RWPE1 (cell line): ENCODE data around the gene NTM.

ENCODE experiments used
- CTCF ChIA-PET: fragments of 350-600 bp; sonication (Branson Sonifier 250); formaldehyde crosslinking; extraction: SDS; loops from one replicate; lab custom pipeline; 2021; lab: Yijun Ruan, JAX
- POLR2A ChIA-PET: fragments of 400-600 bp; formaldehyde crosslinking; extraction: SDS; loops from one replicate; lab custom pipeline; 2020; ENCODE audit warnings: antibody characterized with exemption; ENCODE audit not compliant: low non-redundant PET; lab: Yijun Ruan, JAX
- DNase-seq: peaks from one replicate; pipeline ENCODE4 v3.0.0; 2012; ENCODE audit warnings: low spot score
- H3K27ac ChIP-seq: fragments of 450-650 bp; 2 replicates; pipeline ENCODE4 v1.5.1; 2017
- TF ChIP-seq, protein P1 (sequence below): fragments of 450-650 bp; conservative IDR thresholded peaks from 2 replicates; pipeline ENCODE4 v1.5.1; 2017; ENCODE audit warnings: low read depth, mild to moderate bottlenecking

NTM gene

GRCh38 chr11:131925829-131926228 lies 555.4 kb downstream of the NTM start:
- TF ChIP-seq, protein P1, sequence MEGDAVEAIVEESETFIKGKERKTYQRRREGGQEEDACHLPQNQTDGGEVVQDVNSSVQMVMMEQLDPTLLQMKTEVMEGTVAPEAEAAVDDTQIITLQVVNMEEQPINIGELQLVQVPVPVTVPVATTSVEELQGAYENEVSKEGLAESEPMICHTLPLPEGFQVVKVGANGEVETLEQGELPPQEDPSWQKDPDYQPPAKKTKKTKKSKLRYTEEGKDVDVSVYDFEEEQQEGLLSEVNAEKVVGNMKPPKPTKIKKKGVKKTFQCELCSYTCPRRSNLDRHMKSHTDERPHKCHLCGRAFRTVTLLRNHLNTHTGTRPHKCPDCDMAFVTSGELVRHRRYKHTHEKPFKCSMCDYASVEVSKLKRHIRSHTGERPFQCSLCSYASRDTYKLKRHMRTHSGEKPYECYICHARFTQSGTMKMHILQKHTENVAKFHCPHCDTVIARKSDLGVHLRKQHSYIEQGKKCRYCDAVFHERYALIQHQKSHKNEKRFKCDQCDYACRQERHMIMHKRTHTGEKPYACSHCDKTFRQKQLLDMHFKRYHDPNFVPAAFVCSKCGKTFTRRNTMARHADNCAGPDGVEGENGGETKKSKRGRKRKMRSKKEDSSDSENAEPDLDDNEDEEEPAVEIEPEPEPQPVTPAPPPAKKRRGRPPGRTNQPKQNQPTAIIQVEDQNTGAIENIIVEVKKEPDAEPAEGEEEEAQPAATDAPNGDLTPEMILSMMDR, result no peak
- H3K27ac ChIP-seq, result no peak overlapping the region
- ChIA-PET POLR2A (no interaction called here), CTCF (interaction anchor here (0.6 kb wide), 1 partner anchor 1866 kb away, joined by 3 read pairs; no protein-coding TSS in a partner anchor)
- no peak for DNase-seq

- CTCF ChIA-PET, result no interaction called here
- no peak overlapping the region for H3K27ac ChIP-seq
- TF ChIP-seq, protein P1, result no peak
- no peak for DNase-seq
- POLR2A ChIA-PET, result no interaction called here
Measured at GRCh38 chr11:131928992-131929391, 558.6 kb downstream of the NTM start.

DNA sequence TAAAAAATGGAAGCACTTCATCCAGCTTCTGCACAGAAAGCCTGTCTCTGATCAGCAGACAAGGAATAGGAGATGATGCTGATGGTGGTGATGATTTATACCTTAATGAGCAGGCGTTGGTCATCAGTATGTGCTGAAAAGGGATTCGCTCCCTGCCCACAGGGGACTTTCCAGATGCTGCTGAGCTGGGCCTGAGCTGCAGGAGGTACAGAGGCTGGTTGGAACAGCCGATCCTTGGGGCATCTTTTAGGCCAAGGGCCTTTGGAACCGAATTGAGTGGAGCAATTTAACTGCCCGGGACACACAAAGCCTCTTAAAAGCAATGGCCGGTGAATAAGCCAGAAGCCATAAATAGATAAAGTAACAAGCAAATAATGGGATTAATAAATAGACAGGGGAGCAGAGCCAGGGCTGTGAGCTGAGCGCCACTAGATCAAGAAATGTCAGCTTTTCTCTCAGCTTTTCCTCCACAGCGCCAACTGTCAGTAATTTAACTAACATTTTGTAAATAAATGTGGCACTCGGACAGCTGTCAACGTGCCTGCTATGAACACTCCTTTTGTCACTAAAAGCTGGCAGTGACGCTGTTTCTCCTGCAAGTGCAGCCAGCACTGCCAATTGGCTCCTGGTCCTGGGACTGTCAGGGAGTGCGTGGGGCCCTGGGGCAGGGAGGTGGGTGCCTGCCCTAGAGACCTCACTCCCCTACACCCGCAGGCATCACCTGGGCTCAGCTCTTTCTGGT lies 562.3 kb downstream of the NTM start:
- ChIA-PET CTCF (interaction anchor here (0.6 kb wide), 1 partner anchor 861 kb away, joined by 5 read pairs; no protein-coding TSS in a partner anchor), POLR2A (no interaction called here)
- H3K27ac ChIP-seq, result no peak overlapping the region
- TF ChIP-seq, protein P1, result no peak
- no peak for DNase-seq

GRCh38 chr11:131934006-131934405 lies 563.6 kb downstream of the NTM start:
- TF ChIP-seq, protein P1, result no peak
- POLR2A ChIA-PET, result no interaction called here
- CTCF ChIA-PET, result no interaction called here
- no peak for DNase-seq
- H3K27ac ChIP-seq, result no peak overlapping the region

- DNase-seq, result no peak
- TF ChIP-seq, protein P1, result no peak
- CTCF ChIA-PET, result interaction anchor here (0.5 kb wide), 1 partner anchor 56 kb away, joined by 3 read pairs; no protein-coding TSS in a partner anchor
- no peak overlapping the region for H3K27ac ChIP-seq
- POLR2A ChIA-PET, result no interaction called here
Measured at GRCh38 chr11:131938351-131938751, 567.9 kb downstream of the NTM start.

DNA sequence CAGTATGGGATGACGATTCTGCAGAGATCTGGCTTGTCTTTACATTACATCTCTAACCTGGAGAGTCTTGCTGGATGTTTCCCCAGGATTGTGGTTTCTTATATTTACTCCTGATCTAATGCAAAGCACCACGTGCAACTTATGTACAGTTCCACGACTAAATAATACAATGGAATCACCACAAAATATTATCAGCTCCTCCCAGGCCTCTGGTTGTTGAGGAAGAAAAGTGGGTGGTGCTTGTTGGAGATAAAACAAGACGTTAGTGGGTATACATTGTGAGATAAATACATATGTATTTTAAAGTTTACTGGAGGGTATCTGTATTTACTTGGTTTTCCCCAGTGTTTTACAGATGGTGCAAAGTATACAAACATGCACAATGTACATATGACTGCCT lies 569.7 kb downstream of the NTM start:
- ChIA-PET CTCF (no interaction called here), POLR2A (no interaction called here)
- TF ChIP-seq, protein P1, result no peak
- no peak overlapping the region for H3K27ac ChIP-seq
- DNase-seq, result no peak
